GM23248 (cell line): ENCODE data around the gene CLEC4F. TPM values are rescaled to one million over a fixed set of nuclear protein-coding genes. Genes with fewer than 3 reads are reported as not detected.

Experiments
- DNase-seq: peaks from one replicate; pipeline ENCODE4 v3.0.0-alpha.2; 2015
- H2AFZ ChIP-seq: fragments of 200-600 bp; sonication (generic); 2 replicates; pipeline ENCODE4 v1.6.1; 2016; ENCODE audit warnings: antibody characterized with exemption
- H3F3A ChIP-seq: fragments of 200-600 bp; sonication (generic); 2 replicates; pipeline ENCODE4 v1.6.1; 2016; ENCODE audit warnings: mild to moderate bottlenecking, antibody characterized with exemption, mixed run types; ENCODE audit not compliant: insufficient read depth
- H3K27ac ChIP-seq: fragments of 200-600 bp; sonication (generic); 2 replicates; pipeline ENCODE4 v1.5.1; 2016; ENCODE audit warnings: mild to moderate bottlenecking
- H3K27me3 ChIP-seq: fragments of 200-600 bp; sonication (generic); replicated peaks from 2 replicates; pipeline ENCODE4 v1.6.1; 2016; ENCODE audit warnings: mild to moderate bottlenecking; ENCODE audit not compliant: insufficient read depth
- H3K36me3 ChIP-seq: fragments of 200-600 bp; sonication (generic); 2 replicates; pipeline ENCODE4 v1.6.1; 2016; ENCODE audit warnings: low read depth, mild to moderate bottlenecking
- H3K4me1 ChIP-seq: fragments of 200-600 bp; sonication (generic); 2 replicates; pipeline ENCODE4 v1.6.1; 2016; ENCODE audit warnings: mild to moderate bottlenecking; ENCODE audit not compliant: insufficient read depth
- H3K4me2 ChIP-seq: fragments of 200-600 bp; sonication (generic); one replicate; pipeline ENCODE4 v1.6.1; 2016; ENCODE audit warnings: mild to moderate bottlenecking; ENCODE audit not compliant: unreplicated experiment
- H3K4me3 ChIP-seq: fragments of 200-600 bp; sonication (generic); 2 replicates; pipeline ENCODE4 v1.5.1; 2016; ENCODE audit warnings: mild to moderate bottlenecking
- H3K79me2 ChIP-seq: fragments of 200-600 bp; sonication (generic); 2 replicates; pipeline ENCODE4 v1.6.1; 2016; ENCODE audit warnings: mild to moderate bottlenecking; ENCODE audit not compliant: insufficient read depth
- H3K9ac ChIP-seq: fragments of 200-600 bp; sonication (generic); 2 replicates; pipeline ENCODE4 v1.6.1; 2016; ENCODE audit warnings: mild to moderate bottlenecking
- H3K9me2 ChIP-seq: fragments of 200-600 bp; sonication (generic); 2 replicates; pipeline ENCODE4 v1.6.1; 2016; ENCODE audit warnings: mixed run types, mild to moderate bottlenecking, moderate library complexity; ENCODE audit not compliant: insufficient read depth
- H3K9me3 ChIP-seq: fragments of 200-600 bp; sonication (generic); one replicate; pipeline ENCODE4 v1.6.1; 2017; ENCODE audit warnings: low read depth
- H4K20me1 ChIP-seq: fragments of 200-600 bp; sonication (generic); 2 replicates; pipeline ENCODE4 v1.6.0; 2016; ENCODE audit not compliant: insufficient read depth
- EZH2 ChIP-seq: fragments of 200-600 bp; sonication (generic); IDR thresholded peaks from 2 replicates; pipeline ENCODE4 v1.6.1; 2018; ENCODE audit warnings: antibody characterized with exemption, mild to moderate bottlenecking; ENCODE audit not compliant: insufficient read depth, poor library complexity, severe bottlenecking
- EZH2phosphoT487 ChIP-seq: fragments of 200-600 bp; sonication (generic); IDR thresholded peaks from 2 replicates; pipeline ENCODE4 v1.6.1; 2018; ENCODE audit warnings: antibody characterized with exemption, moderate library complexity, mild to moderate bottlenecking, low read depth; ENCODE audit not compliant: insufficient read depth
- WGBS, 2 experiments: methylation state at CpG; one replicate each; pipeline ENCODE4 v1.1.6; 2015 to 2017; ENCODE audit warnings: low lambda C conversion rate in 2 of 2, low coverage in 1 of 2; ENCODE audit errors: missing lambda C conversion rate in 2 of 2; 5-methylcytosine and 5-hydroxymethylcytosine counted together
- in situ Hi-C: fragments of 300-500 bp; cut with MboI; formaldehyde crosslinking; loops from 2 replicates; pipeline ENCODE4 v1.15.0; 2020
- polyA plus RNA-seq: library from polyadenylated mRNA; unstranded; fragments of >200 nt; fragmentation: Nextera tagmentation; extraction: Ambion mirVana; gene quantifications from 2 replicates; pipeline ENCODE4 v1.2.1, GENCODE V29; 2016
- total RNA-seq: library from RNA; depleted of rRNA; stranded (reverse); fragments of >200 nt; shearing (Covaris generic); gene quantifications from 2 replicates; pipeline ENCODE4 v1.2.3, GENCODE V29; 2014

CLEC4F gene
- total and polyA plus RNA-seq, 2 experiments from 2014 or later: not detected

DNA sequence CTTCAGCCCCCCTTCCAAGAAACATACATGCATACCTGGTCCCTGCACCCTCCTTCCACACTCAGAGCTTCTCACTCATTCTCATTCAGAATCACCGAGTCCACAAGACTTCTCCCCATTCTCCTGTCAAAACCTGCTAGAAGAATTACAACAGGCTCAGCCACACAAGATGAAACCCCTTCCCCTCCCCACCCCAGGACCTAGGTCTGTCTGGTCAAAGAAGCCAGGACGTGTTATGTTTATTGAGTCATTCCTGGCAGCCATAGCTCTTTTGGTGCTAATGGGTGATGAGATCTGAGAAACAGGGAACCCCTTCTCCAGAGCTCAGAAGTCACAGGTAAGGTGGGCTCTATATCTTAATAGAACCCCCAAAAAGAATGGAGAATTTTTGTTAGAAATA is 50.9 kb downstream of the CLEC4F start:
- no peaks in the 10 kb centered on the region for H3K9me2 ChIP-seq
- no peaks in the 10 kb centered on the region for H3F3A ChIP-seq
- no peaks in the 10 kb centered on the region for H3K4me1 ChIP-seq
- no peak overlapping the region for H3K4me2 ChIP-seq
- H3K79me2 ChIP-seq: no peaks in the 10 kb centered on the region
- H3K9ac ChIP-seq: no peak overlapping the region
- H3K27me3 ChIP-seq: peaks cover 86% of the 10 kb centered on the region
- DNase-seq: no peak
- H3K36me3 ChIP-seq: no peaks in the 10 kb centered on the region
- H2AFZ ChIP-seq: no peak overlapping the region
- in situ Hi-C loops: no loop called here
- TF ChIP-seq EZH2phosphoT487: no peak
- TF ChIP-seq EZH2: no peak
- H4K20me1 ChIP-seq: no peaks in the 10 kb centered on the region
- 56 to 58% methylated on average over 2 of the region's 2 CpGs for whole genome bisulfite sequencing, 2 experiments
- H3K9me3 ChIP-seq: no peaks in the 10 kb centered on the region
- H3K27ac ChIP-seq: no peak overlapping the region
- H3K4me3 ChIP-seq: no peak overlapping the region

- H3K4me2 ChIP-seq: no peak overlapping the region
- no peak overlapping the region for H2AFZ ChIP-seq
- H3F3A ChIP-seq: no peaks in the 10 kb centered on the region
- no peak for DNase-seq
- no peaks in the 10 kb centered on the region for H3K9me3 ChIP-seq
- H3K4me1 ChIP-seq: no peaks in the 10 kb centered on the region
- in situ Hi-C loops: no loop called here
- no peaks in the 10 kb centered on the region for H3K36me3 ChIP-seq
- H3K9ac ChIP-seq: no peak overlapping the region
- H4K20me1 ChIP-seq: no peaks in the 10 kb centered on the region
- WGBS, 2 experiments: 67 to 69% methylated on average over 7 of the region's 7 CpGs
- no peaks in the 10 kb centered on the region for H3K79me2 ChIP-seq
- no peak overlapping the region for H3K27ac ChIP-seq
- TF ChIP-seq EZH2phosphoT487: no peak
- TF ChIP-seq EZH2: no peak
- no peaks in the 10 kb centered on the region for H3K9me2 ChIP-seq
- peaks cover 89% of the 10 kb centered on the region for H3K27me3 ChIP-seq
- H3K4me3 ChIP-seq: no peak overlapping the region
These were observed 51.8 kb downstream of the CLEC4F start for GRCh38 chr2:70768590-70769085.

- Histone ChIP-seq H3K36me3 (no peaks in the 10 kb centered on the region), H3K4me2 (peak within 1 kb of the TSS; percentile 80), H3K9me3 (no peaks in the 10 kb centered on the region), H3K9me2 (no peaks in the 10 kb centered on the region), H2AFZ (peak within 1 kb of the TSS; percentile 60), H3K79me2 (no peaks in the 10 kb centered on the region), H3K9ac (no peak within 1 kb of the TSS), H3K4me3 (peak within 1 kb of the TSS; percentile 42), H3K27me3 (peaks cover 89% of the 10 kb centered on the region), H3K4me1 (no peaks in the 10 kb centered on the region), H3F3A (no peaks in the 10 kb centered on the region), H3K27ac (no peak within 1 kb of the TSS), H4K20me1 (no peaks in the 10 kb centered on the region)
- in situ Hi-C loops: no loop called here
- TF ChIP-seq EZH2phosphoT487 (peak; percentile 74; the same call in 1 of the 2 replicates), EZH2 (peak; percentile 97)
- DNase-seq: peak; percentile 61
- 1 to 2% methylated on average over 42 to 48 of the region's 74 CpGs for WGBS, 2 experiments
These were observed 52.5 kb downstream of the CLEC4F start, which contains the start of gene ADD2 for GRCh38 chr2:70767699-70768589. Gene ADD2, minus strand, starts transcription at chr2:70768200. Its CDS starts 61,792 bp downstream, at chr2:70706408.

DNA sequence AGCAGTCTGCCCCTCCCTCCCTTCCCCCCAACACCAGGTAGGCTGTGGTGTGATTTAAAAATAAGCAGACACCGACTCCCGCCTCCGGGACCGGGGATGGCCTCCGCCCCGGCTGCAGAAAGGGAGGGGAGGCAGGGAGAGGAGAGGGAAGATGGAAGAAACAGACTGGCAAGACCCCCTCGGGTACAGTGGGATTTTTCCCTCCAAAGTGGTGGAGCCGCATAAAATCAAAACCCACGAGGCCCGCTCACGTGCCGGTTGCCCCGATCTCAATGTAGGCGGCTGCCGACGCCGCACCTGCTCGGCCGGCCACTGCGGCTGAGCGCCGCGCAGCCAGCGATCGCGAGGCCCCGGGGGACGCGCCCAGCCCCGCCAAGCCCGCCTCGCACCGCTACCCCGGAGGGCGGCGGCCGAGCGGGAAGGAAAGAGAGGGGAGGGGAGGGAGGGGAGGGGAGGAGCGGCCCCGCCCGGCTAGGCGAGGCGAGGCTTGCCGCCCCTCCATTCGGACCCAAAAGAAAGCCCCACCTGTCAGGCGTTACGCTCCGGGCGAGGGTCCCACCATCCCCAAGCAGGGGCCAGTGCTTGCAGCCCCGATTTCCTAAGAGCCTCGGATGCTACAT is 53.2 kb downstream of the CLEC4F start:
- H3K9me3 ChIP-seq: no peaks in the 10 kb centered on the region
- no peaks in the 10 kb centered on the region for H3K4me1 ChIP-seq
- 1 to 2% methylated on average over 38 to 47 of the region's 51 CpGs for WGBS, 2 experiments
- in situ Hi-C loops: no loop called here
- H3F3A ChIP-seq: no peaks in the 10 kb centered on the region
- no peaks in the 10 kb centered on the region for H4K20me1 ChIP-seq
- TF ChIP-seq EZH2: no peak
- 0 out of 2 replicates have a peak, but pooled peaks have one; percentile 18 for TF ChIP-seq EZH2phosphoT487
- H3K79me2 ChIP-seq: no peaks in the 10 kb centered on the region
- H3K9ac ChIP-seq: no peak overlapping the region
- peak overlapping the region; percentile 42; the same call in 1 of the 2 replicates for H3K4me3 ChIP-seq
- H3K27me3 ChIP-seq: peaks cover 84% of the 10 kb centered on the region
- peak overlapping the region; percentile 60 for H2AFZ ChIP-seq
- peak overlapping the region; percentile 80 for H3K4me2 ChIP-seq
- H3K36me3 ChIP-seq: no peaks in the 10 kb centered on the region
- H3K9me2 ChIP-seq: no peaks in the 10 kb centered on the region
- H3K27ac ChIP-seq: no peak overlapping the region
- no peak for DNase-seq
